HG03045 (cell line): Measurements from ENCODE around the gene ZDHHC14.
"Not testable (repeated sequence)": the region's sequence is repeated elsewhere in the genome, so short reads cannot be mapped to it uniquely, and the experiment has no call there.

Source experiments
- ATAC-seq: cut with Tn5 transposase; IDR thresholded peaks from one replicate; pipeline ENCODE4 v1.9.1; 2021; ENCODE audit warnings: mild to moderate bottlenecking, moderate library complexity; ENCODE audit not compliant: unreplicated experiment

The ZDHHC14 gene

GRCh38 chr6:157380779-157381561 lies at the start of gene ZDHHC14:
TSS of gene ZDHHC14 (plus strand) at chr6:157381190.
- ATAC-seq, result peak; percentile 87

GRCh38 chr6:157332813-157333212 lies 48.2 kb upstream of the ZDHHC14 start:
- no peak for ATAC-seq

- ATAC-seq, result no peak
Observed at GRCh38 chr6:157333537-157333936, 47.5 kb upstream of the ZDHHC14 start.

GRCh38 chr6:157333956-157334355 lies 47.0 kb upstream of the ZDHHC14 start:
- no peak for ATAC-seq

GRCh38 chr6:157335829-157336228 lies 45.2 kb upstream of the ZDHHC14 start:
- ATAC-seq, result no peak

GRCh38 chr6:157337276-157337675 lies 43.7 kb upstream of the ZDHHC14 start:
- not testable (repeated sequence) for ATAC-seq

- no peak for ATAC-seq
Observed at GRCh38 chr6:157337751-157338150, 43.2 kb upstream of the ZDHHC14 start.

- no peak for ATAC-seq
Observed at GRCh38 chr6:157339432-157339831, 41.6 kb upstream of the ZDHHC14 start.

GRCh38 chr6:157343732-157344131 lies 37.3 kb upstream of the ZDHHC14 start:
- ATAC-seq, result no peak

- ATAC-seq, result no peak
Observed at GRCh38 chr6:157346373-157346772, 34.6 kb upstream of the ZDHHC14 start.

GRCh38 chr6:157358287-157358686 lies 22.7 kb upstream of the ZDHHC14 start:
- no peak for ATAC-seq

GRCh38 chr6:157361886-157362285 lies 19.1 kb upstream of the ZDHHC14 start:
- ATAC-seq, result no peak

GRCh38 chr6:157364705-157365104 lies 16.3 kb upstream of the ZDHHC14 start:
- ATAC-seq, result no peak

- ATAC-seq, result no peak
Observed at GRCh38 chr6:157366648-157367047, 14.3 kb upstream of the ZDHHC14 start.

- ATAC-seq, result no peak
Observed at GRCh38 chr6:157368359-157369049, 12.5 kb upstream of the ZDHHC14 start.

- no peak for ATAC-seq
Observed at GRCh38 chr6:157370755-157371154, 10.2 kb upstream of the ZDHHC14 start.

GRCh38 chr6:157372501-157373280 lies 8.3 kb upstream of the ZDHHC14 start:
- no peak for ATAC-seq

GRCh38 chr6:157374889-157375443 lies 6.0 kb upstream of the ZDHHC14 start:
- no peak for ATAC-seq

- no peak for ATAC-seq
Observed at GRCh38 chr6:157376241-157376640, 4.7 kb upstream of the ZDHHC14 start.

GRCh38 chr6:157376706-157377230 lies 4.2 kb upstream of the ZDHHC14 start:
- no peak for ATAC-seq
